H9 (cell line): Measurements from ENCODE around the gene NHSL1. TPM values are rescaled to one million over a fixed set of nuclear protein-coding genes. Genes with fewer than 3 reads are reported as not detected.

Experiments
- DNase-seq: peaks from one replicate; pipeline ENCODE4 v3.0.0-alpha.2; 2017
- H2AFZ ChIP-seq: one replicate; pipeline ENCODE4 v1.6.1; 2013; ENCODE audit warnings: mild to moderate bottlenecking, low read length, control low read depth, moderate library complexity
- H2AK5ac ChIP-seq: 2 replicates; pipeline ENCODE4 v1.6.1; 2013; ENCODE audit warnings: low read length, control low read depth, mixed read lengths; ENCODE audit not compliant: insufficient read length
- H2BK120ac ChIP-seq: one replicate; pipeline ENCODE4 v1.6.1; 2013; ENCODE audit warnings: low read depth, mild to moderate bottlenecking, low read length, control low read depth, inconsistent platforms; ENCODE audit not compliant: poor library complexity, severe bottlenecking
- H2BK12ac ChIP-seq: 2 replicates; pipeline ENCODE4 v1.6.1; 2013; ENCODE audit warnings: low read length, control low read depth, mixed read lengths, low read depth; ENCODE audit not compliant: insufficient read length
- H2BK15ac ChIP-seq: 2 replicates; pipeline ENCODE4 v1.6.1; 2013; ENCODE audit warnings: low read depth, low read length, control low read depth
- H2BK20ac ChIP-seq: one replicate; pipeline ENCODE4 v1.6.1; 2013; ENCODE audit warnings: low read depth, mild to moderate bottlenecking, low read length, control low read depth, inconsistent platforms; ENCODE audit not compliant: poor library complexity, severe bottlenecking
- H2BK5ac ChIP-seq: 2 replicates; pipeline ENCODE4 v1.6.1; 2013; ENCODE audit warnings: low read length, control low read depth, mixed read lengths; ENCODE audit not compliant: insufficient read length
- H3K14ac ChIP-seq: 2 replicates; pipeline ENCODE4 v1.6.1; 2013; ENCODE audit warnings: low read length, control low read depth; ENCODE audit not compliant: insufficient read depth
- H3K18ac ChIP-seq: 2 replicates; pipeline ENCODE4 v1.6.1; 2013; ENCODE audit warnings: low read depth, mild to moderate bottlenecking, mixed read lengths, low read length, control low read depth; ENCODE audit not compliant: insufficient read length
- H3K23ac ChIP-seq: 2 replicates; pipeline ENCODE4 v1.6.1; 2013; ENCODE audit warnings: low read length, control low read depth, mixed read lengths, low read depth; ENCODE audit not compliant: insufficient read length
- H3K23me2 ChIP-seq: 2 replicates; pipeline ENCODE4 v1.6.1; 2013; ENCODE audit warnings: low read depth, mild to moderate bottlenecking, mixed read lengths, low read length, control low read depth; ENCODE audit not compliant: insufficient read length, poor library complexity, severe bottlenecking
- H3K27ac ChIP-seq: 2 replicates; pipeline ENCODE4 v1.5.1; 2013; ENCODE audit warnings: low read length, control low read depth, mixed read lengths, low read depth; ENCODE audit not compliant: insufficient read length
- H3K27me3 ChIP-seq: 2 replicates; pipeline ENCODE4 v1.6.1; 2013; ENCODE audit warnings: low read length, control low read depth, inconsistent platforms; ENCODE audit not compliant: insufficient read depth
- H3K4ac ChIP-seq: 2 replicates; pipeline ENCODE4 v1.6.1; 2013; ENCODE audit warnings: low read depth, mild to moderate bottlenecking, control low read depth, inconsistent platforms, low read length, moderate library complexity
- H3K4me1 ChIP-seq: 2 replicates; pipeline ENCODE4 v1.6.1; 2013; ENCODE audit warnings: low read length, control low read depth, inconsistent platforms; ENCODE audit not compliant: insufficient read depth
- H3K4me2 ChIP-seq: 2 replicates; pipeline ENCODE4 v1.6.1; 2013; ENCODE audit warnings: low read length, control low read depth, mixed read lengths; ENCODE audit not compliant: insufficient read length, insufficient read depth
- H3K56ac ChIP-seq: 2 replicates; pipeline ENCODE4 v1.6.1; 2013; ENCODE audit warnings: low read depth, mild to moderate bottlenecking, mixed read lengths, low read length, control low read depth; ENCODE audit not compliant: insufficient read length
- H3K79me1 ChIP-seq: 2 replicates; pipeline ENCODE4 v1.6.1; 2013; ENCODE audit warnings: low read depth, mild to moderate bottlenecking, moderate library complexity, low read length, control low read depth, inconsistent platforms; ENCODE audit not compliant: insufficient read depth, poor library complexity, severe bottlenecking
- H3K79me2 ChIP-seq: 2 replicates; pipeline ENCODE4 v1.6.1; 2013; ENCODE audit warnings: low read length, control low read depth, inconsistent platforms; ENCODE audit not compliant: insufficient read depth
- H3K9ac ChIP-seq: 2 replicates; pipeline ENCODE4 v1.6.1; 2013; ENCODE audit warnings: low read length, control low read depth, mixed read lengths; ENCODE audit not compliant: insufficient read length; ENCODE audit errors: extremely low read depth
- H3K9me3 ChIP-seq: one replicate; pipeline ENCODE4 v1.6.1; 2013; ENCODE audit warnings: low read depth, low read length, inconsistent platforms; ENCODE audit not compliant: control insufficient read depth
- H3T11ph ChIP-seq: one replicate; pipeline ENCODE4 v1.6.1; 2013; ENCODE audit warnings: mild to moderate bottlenecking, low read length, control low read depth, inconsistent platforms
- H4K20me1 ChIP-seq: one replicate; pipeline ENCODE4 v1.6.1; 2013; ENCODE audit not compliant: control insufficient read depth, insufficient read length, insufficient read depth
- H4K5ac ChIP-seq: 2 replicates; pipeline ENCODE4 v1.6.1; 2013; ENCODE audit warnings: low read depth, mild to moderate bottlenecking, mixed read lengths, low read length, control low read depth; ENCODE audit not compliant: insufficient read length
- H4K8ac ChIP-seq: replicated peaks from 2 replicates; pipeline ENCODE4 v1.6.1; 2013; ENCODE audit warnings: low read length, control low read depth, mixed read lengths, low read depth; ENCODE audit not compliant: insufficient read length
- H4K91ac ChIP-seq: 2 replicates; pipeline ENCODE4 v1.6.1; 2013; ENCODE audit warnings: low read depth, mild to moderate bottlenecking, moderate library complexity, mixed read lengths, low read length, control low read depth; ENCODE audit not compliant: insufficient read length
- H3K27ac Mint-ChIP-seq, 3 experiments: 2 replicates in 2 of 3; 3 replicates in 1 of 3; pipeline ENCODE4 v1.8.0; 2020 to 2021; ENCODE audit warnings: mixed read lengths in 3 of 3, mild to moderate bottlenecking in 1 of 3, moderate library complexity in 1 of 3
- H3K27me3 Mint-ChIP-seq: 2 replicates; pipeline ENCODE4 v1.8.0; 2021; ENCODE audit warnings: low read depth, mild to moderate bottlenecking, moderate library complexity, mixed read lengths
- H3K36me3 Mint-ChIP-seq, 3 experiments: 2 replicates in 2 of 3; 3 replicates in 1 of 3; pipeline ENCODE4 v1.8.0; 2020 to 2021; ENCODE audit warnings: low read depth in 3 of 3, mixed read lengths in 3 of 3; ENCODE audit not compliant: insufficient read depth in 1 of 3
- H3K4me1 Mint-ChIP-seq, 2 experiments: 2 replicates each; pipeline ENCODE4 v1.8.0; 2020; ENCODE audit warnings: mixed read lengths in 2 of 2
- H3K4me3 Mint-ChIP-seq, 2 experiments: 2 replicates in 1 of 2; 3 replicates in 1 of 2; pipeline ENCODE4 v1.8.0; 2020 to 2021; ENCODE audit warnings: mild to moderate bottlenecking in 2 of 2, mixed read lengths in 2 of 2, moderate library complexity in 1 of 2
- H3K9me3 Mint-ChIP-seq, 2 experiments: 2 replicates in 1 of 2; 3 replicates in 1 of 2; pipeline ENCODE4 v1.8.0; 2020; ENCODE audit warnings: mild to moderate bottlenecking in 2 of 2, mixed read lengths in 2 of 2, moderate library complexity in 1 of 2
- WGBS: extraction: QIAGEN DNeasy Blood & Tissue Kit; methylation state at CpG from one replicate; pipeline ENCODE4 v1.1.7; 2013; ENCODE audit warnings: missing lambda C conversion rate, low lambda C conversion rate, mixed read lengths; ENCODE audit not compliant: insufficient read length; ENCODE audit errors: extremely low coverage; 5-methylcytosine and 5-hydroxymethylcytosine counted together
- total RNA-seq: library from RNA; stranded (reverse); gene quantifications from 2 replicates; pipeline ENCODE4 v1.2.1, GENCODE V29; 2021
- TF ChIP-seq, protein P1 (sequence below): fragments of 200-600 bp; sonication (generic); conservative IDR thresholded peaks from 3 replicates; pipeline ENCODE4 v1.8.0; 2021; ENCODE audit warnings: antibody characterized with exemption, mild to moderate bottlenecking

Gene NHSL1
- total RNA-seq, 1 experiment from 2014 or later: 28.7 TPM

DNA sequence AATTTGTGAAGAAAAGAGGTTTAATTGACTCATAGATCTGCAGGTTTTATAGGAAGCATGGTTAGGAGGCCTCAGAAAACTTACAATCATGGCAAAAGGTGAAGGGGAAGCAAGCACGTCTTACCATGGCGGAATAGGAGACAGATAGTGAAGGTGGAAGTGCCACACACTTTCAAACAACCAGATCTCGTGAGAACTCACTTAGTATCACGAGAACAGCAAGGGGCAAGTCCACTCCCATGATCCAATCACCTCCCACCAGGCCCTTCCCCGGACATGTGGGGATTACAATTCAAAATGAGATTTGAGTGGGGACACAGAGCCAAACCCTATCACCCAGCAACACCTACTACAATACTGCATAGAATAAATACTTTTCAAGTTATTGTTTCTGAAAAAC lies 102.6 kb downstream of the NHSL1 start:
- Mint-ChIP-seq H3K4me3 (no peak overlapping the region), H3K4me1 (0 out of 4 replicates have a peak, but pooled peaks cover 0 to 3% of the 10 kb centered on the region in 2 experiments), H3K27me3 (no peaks in the 10 kb centered on the region), H3K36me3 (no peaks in the 10 kb centered on the region), H3K27ac (no peak overlapping the region), H3K9me3 (no peaks in the 10 kb centered on the region)
- Histone ChIP-seq H2AFZ (no peak overlapping the region), H3K27me3 (no peaks in the 10 kb centered on the region), H2BK15ac (no peak overlapping the region), H3K27ac (no peak overlapping the region), H2BK120ac (no peak overlapping the region), H3K56ac (no peak overlapping the region), H3K14ac (no peak overlapping the region), H4K20me1 (no peaks in the 10 kb centered on the region), H3K23me2 (no peaks in the 10 kb centered on the region), H3K23ac (no peak overlapping the region), H2BK20ac (no peak overlapping the region), H3K9me3 (no peaks in the 10 kb centered on the region), H3K4ac (no peak overlapping the region), H3K4me2 (no peak overlapping the region), H4K8ac (no peak overlapping the region), H2AK5ac (no peak overlapping the region), H4K91ac (no peak overlapping the region), H3K4me1 (no peaks in the 10 kb centered on the region), H3K79me2 (no peaks in the 10 kb centered on the region), H2BK12ac (no peak overlapping the region), H3K18ac (no peak overlapping the region), H4K5ac (no peak overlapping the region), H3K9ac (no peak overlapping the region), H3K79me1 (no peaks in the 10 kb centered on the region), H3T11ph (no peak overlapping the region), H2BK5ac (no peak overlapping the region)
- no peak for DNase-seq
- no CpG with 5 or more reads among the region's 5 CpGs for WGBS
- TF ChIP-seq, protein P1, sequence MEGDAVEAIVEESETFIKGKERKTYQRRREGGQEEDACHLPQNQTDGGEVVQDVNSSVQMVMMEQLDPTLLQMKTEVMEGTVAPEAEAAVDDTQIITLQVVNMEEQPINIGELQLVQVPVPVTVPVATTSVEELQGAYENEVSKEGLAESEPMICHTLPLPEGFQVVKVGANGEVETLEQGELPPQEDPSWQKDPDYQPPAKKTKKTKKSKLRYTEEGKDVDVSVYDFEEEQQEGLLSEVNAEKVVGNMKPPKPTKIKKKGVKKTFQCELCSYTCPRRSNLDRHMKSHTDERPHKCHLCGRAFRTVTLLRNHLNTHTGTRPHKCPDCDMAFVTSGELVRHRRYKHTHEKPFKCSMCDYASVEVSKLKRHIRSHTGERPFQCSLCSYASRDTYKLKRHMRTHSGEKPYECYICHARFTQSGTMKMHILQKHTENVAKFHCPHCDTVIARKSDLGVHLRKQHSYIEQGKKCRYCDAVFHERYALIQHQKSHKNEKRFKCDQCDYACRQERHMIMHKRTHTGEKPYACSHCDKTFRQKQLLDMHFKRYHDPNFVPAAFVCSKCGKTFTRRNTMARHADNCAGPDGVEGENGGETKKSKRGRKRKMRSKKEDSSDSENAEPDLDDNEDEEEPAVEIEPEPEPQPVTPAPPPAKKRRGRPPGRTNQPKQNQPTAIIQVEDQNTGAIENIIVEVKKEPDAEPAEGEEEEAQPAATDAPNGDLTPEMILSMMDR: no peak
